NCI-H1105 (cell line): ENCODE results near the gene SCGB1C2.
"Not testable (repeated sequence)": the region's sequence is repeated elsewhere in the genome, so short reads cannot be mapped to it uniquely, and the experiment has no call there.

Experiments
- DNase-seq: peaks from one replicate; lab custom pipeline; 2025; lab: John Stamatoyannopoulos, UW

SCGB1C2 gene

DNA sequence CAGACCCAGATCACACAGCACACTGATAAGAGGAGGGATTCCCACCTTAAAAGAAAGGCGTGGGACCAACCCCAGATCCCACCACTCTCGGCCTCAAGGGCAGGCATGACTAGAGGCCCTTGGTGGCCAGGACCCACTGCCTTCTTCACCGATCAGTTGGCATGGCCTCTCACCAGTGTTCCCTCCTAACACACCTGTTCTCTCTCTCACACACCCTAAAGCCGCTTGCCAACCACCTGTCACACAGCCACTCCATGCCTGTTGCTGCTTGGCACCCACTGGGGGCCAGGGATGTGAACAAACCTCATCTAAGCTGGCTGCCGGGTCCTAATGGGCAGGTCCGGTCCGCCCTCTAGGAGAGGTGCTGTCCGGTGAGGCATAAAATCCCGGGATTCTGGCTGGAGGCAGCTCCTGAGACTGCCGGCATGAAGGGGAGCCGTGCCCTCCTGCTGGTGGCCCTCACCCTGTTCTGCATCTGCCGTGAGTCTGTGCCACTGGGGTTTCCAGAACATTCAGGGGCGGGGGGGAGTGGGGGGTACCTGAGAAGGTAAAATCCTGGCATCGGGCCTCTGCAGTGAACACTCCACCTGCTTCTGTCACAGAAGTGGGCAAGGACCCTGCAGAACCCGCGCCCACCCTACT, at the start of gene SCGB1C2:
Gene SCGB1C2 (plus strand): TSS at position 404 of the 642 bp plus-strand sequence. CDS start 22 bp downstream, at position 426.
- DNase-seq: not testable (repeated sequence)

DNA sequence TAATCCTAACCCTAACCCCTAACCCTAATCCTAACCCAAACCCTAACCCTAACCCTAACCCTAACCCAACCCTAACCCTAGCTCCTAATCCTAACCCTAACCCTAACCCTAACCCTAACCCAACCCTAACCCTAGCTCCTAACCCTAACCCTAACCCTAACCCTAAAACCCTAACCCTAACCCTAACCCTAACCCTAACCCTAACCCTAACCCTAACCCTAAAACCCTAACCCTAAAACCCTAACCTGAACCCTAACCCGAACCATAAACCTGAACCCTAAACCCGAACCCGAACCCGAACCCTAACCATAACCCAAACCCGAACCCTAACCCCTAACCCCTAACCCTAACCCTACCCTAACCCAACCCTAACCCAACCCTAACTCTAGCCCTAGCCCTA, 24.3 kb upstream of the SCGB1C2 start:
- not testable (repeated sequence) for DNase-seq

DNA sequence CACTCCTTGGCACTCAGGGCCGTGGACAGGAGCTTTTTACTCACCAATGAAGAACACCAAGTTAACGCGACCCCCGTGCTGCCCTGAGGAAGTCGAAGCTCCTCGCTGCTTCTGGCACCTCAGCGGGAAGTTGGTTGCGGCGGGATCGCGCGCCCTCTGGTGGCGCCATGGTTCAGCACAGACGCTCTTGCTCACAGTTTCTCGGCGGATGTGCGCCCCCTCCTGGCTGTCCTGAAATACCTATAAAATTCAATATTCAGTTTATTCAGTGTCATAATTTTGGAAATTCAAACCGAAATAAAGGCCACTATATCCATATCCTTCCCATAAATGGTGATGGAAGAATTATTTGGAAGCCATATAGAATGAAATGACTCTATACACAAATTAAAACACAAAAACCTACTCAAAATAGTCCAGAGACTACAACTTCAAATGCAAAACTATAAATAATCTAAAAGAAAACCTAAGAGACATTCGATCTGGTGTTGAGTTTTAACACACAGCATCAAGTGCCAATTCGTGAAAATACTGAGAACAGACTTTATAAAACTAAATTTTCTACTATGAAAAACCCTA, 18.9 kb upstream of the SCGB1C2 start:
- DNase-seq: not testable (repeated sequence)

DNA sequence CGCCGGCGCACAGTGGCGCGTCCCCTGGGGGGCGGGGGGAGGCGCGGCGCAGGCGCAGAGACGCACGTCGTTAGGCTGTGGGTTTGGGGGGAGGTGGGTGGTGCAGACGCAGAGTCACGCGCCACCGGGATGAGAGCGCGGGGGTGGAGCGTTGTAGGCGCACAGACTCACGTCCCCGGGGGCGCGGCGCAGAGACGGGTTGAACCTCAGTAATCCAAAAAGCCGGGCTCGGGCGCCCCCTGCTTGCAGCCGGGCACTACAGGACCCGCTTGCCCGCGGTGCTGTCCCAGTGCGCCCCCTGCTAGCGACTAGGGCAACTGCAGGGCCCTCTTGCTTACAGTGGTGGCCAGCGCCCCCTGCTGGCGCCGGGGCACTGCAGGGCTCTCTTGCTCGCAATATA, 3.4 kb upstream of the SCGB1C2 start:
- not testable (repeated sequence) for DNase-seq

DNA sequence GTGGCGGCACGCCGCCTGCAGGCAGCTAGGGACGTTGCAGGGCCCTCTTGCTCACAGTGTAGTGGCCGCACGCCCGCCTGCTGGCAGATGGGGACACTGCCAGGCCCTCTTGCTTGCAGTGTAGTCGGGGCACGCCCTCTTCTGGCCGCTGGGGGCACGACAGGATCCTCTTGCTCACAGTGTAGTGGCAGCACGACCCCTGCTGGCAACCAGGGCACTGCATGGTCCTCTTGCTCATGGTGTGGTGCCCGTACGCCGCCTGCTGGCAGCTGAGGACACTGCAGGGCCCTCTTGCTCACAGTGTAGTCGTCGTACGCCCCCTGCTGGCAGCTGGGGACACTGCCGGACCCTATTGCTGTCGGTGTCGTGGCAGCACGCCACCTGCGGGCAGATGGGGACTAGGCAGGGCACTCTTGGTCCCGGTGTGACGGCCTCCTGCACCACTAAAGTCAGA, 3.0 kb upstream of the SCGB1C2 start:
- not testable (repeated sequence) for DNase-seq

DNA sequence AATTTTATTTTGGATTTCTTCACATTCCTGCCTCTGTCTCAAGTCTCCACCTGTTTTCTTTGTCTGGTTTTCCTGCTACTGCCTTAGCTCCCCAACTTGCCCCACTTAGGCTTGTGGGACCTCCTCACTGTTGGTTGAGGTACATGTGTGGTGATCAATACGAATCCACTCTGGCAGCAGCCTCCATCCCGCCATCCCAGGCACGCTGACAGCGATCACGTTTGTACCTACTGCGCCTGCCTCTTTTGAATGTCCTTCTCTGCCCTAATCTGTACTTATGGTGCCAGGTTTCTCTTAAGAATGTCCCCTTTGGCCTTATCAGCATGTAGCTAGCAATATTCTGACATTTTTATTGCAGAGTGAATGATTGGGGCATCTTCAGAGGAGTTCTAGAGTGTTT, 2.3 kb upstream of the SCGB1C2 start:
- DNase-seq: not testable (repeated sequence)

DNA sequence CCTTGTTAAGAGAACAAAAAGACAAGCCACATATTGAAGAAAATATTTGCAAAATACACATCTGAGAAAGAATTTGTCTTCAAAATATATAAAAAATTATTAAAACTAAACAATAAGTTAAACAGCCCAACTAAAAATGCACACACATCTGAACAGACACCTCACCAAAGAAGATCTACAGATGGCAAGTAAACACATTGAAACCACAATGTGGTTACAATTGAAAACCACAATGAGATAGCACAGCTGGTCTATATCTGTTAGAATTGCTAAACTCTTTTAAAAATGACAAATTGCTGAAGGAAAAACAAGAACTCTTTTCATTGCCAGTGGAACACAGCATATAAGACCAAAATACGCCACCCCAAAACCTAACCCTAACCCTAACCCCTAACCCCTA, 1.5 kb upstream of the SCGB1C2 start:
- not testable (repeated sequence) for DNase-seq

DNA sequence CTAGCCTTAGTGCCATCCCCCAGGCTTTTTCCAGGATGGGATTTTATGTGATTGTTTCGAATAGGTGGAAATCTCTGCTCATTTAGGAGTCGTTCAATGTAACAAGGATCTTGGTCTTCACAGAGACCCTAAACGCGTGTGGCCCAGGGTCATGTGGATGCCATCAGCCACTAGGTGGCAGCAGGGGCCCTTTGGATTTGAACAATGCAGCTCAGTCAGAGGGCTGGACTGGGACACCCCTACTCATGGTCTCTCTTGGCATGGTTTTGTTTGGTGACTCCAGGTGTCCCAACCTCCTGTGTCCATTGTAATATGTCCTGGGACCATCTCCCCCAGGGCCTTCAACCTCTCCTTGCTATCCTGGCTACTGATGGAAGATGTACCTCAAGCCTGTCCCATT, 838 bp upstream of the SCGB1C2 start:
- DNase-seq: not testable (repeated sequence)

DNA sequence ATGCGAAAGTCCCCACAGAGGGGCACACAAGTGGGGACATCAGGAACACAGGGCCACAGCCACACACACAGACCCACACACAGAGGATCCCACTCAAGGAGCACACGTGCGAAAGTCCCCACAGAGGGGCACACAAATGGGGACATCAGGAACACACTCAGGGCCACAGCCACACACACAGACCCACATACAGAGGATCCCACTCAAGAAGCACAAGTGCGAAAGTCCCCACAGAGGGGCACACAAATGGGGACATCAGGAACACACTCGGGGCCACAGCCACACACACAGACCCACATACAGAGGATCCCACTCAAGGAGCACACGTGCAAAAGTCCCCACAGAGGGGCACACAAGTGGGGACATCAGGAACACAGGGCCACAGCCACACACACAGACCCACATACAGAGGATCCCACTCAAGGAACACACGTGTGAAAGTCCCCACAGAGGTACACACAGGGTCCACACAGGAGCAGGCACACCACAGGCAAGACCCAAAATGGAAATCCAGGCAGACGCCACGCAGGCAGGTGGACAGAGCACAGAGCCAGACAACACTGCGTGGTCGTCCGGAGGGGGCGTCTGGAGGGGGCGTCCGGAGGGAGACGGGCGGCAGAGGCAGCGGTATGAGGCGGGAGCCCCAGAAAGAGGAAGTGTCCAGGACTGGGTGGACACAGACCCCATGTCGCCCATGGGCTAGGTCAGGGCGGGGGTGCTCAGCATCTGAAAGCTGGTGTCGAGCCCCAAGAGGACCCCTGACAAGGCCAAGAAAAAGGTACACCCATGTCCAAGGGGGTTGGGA, 2.2 kb downstream of the SCGB1C2 start:
- not testable (repeated sequence) for DNase-seq

DNA sequence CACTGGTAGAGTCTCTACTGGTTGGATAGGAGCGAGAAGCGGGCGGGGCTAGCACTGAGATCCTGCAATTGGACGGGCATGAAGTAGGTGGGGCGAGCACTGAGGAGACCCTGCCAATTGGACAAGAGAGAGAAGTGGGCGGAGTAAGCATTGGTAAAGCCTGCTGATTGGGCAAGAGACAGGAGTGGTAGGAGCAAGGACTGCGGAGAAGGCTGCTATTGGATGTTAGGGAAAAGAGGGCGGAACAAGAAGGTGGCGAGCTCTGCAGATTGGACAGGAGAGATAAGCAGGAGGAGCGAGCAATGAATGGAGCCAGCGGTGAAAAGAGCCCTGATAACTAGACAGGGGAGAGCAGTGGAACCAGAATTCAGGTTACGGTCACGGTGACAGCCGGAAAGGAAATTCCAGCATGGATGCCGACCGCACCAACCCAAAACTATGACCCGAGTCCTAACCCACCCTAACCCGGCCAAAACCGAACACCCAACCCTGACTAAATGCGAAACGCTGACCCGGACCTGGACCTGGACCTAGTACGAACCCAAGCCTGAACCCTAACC, 4.8 kb downstream of the SCGB1C2 start:
- DNase-seq: no peak

DNA sequence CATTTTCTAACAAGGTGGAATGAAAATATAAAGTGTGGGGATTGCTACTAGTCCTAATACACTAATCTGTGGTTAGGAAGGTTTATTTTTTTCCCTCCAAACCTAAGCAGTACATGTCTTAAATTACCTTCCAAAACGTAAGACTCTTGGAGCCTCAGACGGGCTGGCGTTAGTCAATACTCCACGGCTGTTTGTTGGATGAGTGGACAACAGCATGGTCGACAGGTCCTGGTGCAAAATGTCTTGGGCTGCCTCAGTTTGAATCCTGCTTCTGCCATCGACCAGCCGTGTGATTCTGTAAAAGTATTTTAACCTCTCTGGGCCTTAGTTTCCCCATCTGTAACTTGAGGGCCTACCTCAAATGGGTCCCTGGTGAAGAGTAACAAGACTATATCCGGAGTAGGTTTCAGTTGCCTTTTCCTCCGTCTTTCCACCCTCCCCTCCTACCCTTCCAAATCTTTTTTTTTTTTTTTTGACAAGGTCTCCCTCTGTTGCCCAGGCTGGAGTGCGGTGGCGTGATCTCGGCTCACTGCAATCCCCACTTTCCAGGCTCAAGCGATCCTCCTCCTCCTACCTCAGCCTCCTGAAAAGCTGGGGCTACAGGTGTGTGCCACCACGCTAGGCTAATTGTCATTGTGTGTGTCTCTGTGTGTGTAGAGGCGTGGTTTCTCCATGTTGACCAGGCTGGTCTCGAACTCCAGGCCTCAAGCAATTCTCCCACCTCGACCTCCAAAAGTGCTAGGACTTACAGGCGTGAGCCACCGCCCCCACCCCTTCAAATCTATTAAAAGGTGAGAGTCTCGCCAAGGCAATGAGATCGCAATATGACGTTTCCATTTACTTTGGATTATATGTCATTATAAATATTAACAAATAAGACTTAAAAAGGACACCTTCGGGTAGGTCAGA, 5.8 kb downstream of the SCGB1C2 start:
- no peak for DNase-seq

DNA sequence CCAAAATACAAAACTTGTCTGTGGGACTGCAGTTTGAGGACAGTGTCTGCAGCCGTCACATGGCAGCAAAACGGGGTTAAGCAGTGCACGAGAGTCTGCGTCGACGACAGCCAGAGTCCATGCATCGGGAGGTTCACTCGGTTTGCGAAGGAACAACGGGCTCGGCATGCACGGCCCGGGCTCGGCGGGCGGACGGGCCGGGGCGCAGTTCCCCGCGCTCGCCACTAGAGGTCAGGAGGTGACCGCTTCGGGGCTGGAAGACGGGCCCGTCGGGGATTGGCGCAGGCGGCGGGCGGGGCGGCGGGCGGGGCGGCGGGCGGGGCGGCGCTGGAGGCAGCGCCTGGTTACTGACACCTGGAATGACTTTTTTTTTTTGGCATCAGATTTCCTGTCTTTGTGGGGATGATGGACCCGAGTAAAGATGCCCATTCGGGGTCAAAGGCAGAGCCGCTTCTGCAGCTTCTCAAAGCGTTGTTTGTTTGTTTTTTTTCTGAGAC, 6.5 kb downstream of the SCGB1C2 start:
- peak; percentile 27 for DNase-seq

DNA sequence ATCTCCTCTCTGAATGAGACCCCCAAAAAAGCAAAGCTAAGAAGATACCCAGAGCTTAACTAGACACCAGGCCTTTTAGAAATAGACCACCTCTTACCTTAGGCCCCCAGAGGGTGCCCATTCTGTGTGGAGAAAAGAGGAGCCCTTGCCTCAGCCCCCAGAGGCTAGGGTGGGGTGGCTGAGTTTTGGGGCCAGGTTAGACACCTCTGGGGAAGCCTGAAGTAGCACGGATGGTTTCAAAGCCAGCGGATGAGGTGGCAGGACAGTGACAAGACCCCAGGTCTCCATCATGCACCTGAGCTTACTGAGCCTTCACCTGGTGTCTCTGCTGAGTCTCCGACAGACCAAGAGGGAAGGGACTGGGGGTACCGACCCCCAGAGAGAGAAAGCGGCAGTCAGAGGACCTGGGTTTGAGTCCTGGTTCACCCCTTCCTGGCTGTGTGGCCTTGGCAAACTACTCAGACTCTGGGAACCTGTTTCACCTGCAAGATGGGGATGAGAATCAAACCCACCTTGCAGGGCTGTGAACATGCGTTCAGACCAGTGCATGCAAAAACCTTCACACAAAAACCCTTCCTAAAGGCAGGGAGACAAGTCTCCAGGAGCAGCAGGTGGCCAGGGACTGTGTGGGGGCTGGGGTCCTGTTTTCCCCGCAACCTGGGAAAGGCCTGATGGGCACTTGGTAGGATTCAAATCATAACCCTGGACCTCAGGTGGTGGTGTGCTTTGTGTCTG, 7.7 kb downstream of the SCGB1C2 start:
- no peak for DNase-seq

DNA sequence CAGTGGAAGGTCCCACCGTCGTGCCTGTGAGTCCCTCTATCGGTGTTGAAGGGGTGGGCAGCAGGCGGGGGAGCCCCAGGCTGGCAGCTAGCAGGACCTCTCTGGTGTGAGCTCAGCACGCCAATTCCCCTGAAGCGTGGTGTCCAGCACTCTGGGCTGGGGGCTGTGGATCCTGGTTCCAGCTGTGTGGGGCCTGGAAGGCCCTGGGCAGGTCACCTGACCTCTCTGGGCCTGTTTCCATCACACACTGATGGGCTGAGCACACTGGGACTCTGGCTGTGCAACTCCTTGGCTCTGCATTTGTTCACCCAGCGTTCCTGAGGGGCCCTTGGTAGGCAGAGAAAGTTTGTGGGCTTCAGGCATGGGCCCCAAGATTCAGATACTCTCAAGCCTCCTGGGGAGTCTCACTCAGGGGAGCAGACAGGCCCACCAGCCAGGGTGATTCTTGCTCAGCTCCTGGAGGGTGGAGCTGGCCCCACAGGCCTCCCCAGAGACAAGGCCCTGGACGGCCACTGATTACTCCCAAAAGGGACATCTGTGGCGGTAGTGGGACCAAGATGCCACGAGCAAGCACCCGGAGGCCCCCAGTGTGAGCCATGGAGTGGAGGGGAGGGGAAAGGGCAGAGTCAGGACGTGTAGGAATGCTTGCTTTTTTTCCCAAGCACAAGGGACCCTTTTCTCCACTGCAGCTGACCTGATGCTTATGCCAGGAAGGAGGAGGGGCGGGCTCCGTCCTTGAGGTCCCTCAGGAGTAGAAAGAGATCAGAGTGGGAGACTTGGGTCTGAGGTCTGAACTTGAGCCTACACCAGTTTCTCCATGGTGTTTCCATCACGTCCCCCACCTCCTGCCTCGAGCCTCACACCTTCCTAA, 8.5 kb downstream of the SCGB1C2 start:
- DNase-seq: no peak

DNA sequence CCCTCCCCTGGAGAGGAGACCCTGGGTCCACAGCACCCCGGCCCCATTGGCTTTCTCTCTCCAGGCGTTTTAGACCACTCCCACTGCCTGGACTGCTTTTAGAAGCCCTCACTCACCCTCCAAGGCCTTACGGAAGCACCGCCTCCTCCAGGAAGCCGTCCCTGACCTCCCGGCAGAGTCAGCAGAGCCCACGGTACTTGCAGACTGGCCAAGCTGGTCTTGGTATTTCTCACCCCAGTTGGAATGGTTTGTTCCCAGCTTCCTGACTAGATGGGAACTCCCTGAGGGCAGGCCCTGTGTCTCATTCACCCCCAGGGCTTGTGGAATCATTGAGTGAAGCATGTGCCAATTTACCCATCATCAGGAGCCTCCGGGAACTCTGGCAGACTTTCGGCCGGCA, 9.2 kb downstream of the SCGB1C2 start:
- DNase-seq: no peak

DNA sequence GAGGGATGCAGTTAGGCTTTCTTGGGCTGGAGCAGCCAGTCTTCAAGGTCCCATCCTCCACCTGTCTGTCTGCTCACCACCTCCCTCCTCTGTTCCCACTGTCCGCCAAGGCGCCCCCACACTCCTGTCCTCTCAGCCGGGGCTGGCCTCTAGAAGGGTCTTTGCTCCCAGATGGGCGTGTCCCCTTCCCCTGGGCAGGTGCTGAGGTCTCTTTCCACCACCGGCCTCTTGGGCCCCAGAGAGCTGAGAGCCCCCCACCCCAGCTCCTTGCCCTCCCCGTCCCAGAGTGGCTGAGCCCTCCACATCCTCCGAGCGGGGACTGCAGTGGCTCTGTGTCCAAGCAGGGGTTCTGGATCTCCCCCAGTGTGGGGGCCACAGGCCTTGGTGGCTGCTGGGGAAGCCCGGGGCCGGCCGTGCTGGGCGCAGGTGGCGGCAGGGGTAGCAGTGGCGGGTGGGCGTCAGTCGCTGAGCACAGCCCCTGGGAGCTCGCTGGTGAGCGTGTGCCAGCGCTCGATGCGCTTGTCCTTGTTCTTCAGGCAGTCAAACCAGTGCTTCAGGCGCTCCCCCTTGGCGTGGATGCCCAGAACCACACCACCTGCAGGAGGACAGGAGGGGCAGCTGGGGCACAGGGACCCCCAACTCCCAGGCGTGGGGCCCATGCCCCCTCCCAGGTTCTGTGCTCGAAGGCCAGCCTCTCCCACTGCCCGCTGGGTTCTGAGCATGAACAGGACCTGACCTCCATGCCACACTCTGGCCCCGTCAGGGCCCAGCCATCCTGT, 9.8 kb downstream of the SCGB1C2 start:
- DNase-seq: no peak

DNA sequence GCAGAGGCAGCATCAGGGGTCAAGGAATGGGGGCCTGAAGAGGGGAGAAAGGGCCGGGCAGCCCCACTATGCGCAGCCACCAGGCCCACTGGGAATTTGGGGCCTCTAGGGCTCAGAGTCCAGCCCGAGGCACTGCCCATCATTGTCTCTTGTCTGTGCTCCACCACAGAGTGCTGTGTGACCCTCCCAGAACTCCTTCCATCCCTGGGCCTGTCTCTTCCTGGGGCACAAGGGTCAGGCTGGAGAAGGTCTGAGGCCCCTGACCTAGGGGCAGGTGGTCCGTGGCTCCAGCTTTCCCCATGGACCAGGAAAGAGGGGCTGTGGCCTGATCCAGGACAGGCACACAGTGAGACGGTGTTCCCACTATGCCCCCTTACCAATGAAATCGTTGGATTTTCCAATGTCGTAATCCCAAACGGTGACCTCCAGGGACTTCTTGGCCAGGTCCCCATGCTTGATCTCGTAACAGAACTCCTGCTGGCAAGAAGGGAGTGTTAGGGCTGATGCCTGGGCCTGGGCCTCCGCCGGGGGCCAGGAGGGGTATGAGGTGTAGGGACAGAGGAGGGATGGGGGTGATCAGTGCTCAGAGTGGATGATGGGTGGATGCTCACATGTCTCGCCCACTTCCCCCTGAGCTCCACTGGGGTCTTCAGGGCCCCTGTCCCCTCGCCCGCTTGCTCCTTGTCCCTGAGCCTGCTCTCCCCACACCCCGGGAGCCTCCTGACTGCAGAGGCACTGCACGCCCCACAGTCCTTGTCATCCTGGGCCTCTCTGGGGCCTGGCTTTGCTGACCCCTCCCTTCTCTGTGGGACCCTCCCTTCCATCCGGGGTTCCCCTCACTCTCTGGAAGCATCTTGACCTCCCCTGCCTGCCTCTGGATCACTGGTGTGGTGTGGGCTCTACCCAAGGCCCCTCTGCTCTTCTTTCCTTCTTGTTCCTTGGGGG, 10.7 kb downstream of the SCGB1C2 start:
- no peak for DNase-seq

DNA sequence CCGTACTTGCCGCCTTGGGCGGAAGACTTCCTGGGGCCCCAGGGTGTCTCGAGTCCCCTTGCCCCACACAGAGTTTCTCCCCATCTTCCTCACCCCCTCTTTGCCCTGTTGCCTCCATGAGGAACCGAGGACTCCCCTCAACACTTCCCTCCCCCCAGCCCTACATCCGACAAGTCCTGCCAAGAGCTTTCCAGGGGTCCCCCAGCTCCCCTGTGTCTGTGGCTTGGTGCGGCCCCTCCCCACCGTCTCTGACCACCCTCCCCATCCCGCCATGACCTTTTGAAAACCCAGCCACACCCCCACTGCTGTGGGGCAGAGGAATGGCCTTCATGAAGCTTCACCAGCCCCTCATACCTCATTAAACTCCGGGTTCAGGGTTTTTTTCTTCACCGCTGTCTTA, 11.4 kb downstream of the SCGB1C2 start:
- no peak for DNase-seq
